Urinary bladder (tissue), 4 donors: ENCODE measurements around the gene ROCK2. TPM values are rescaled to one million over a fixed set of nuclear protein-coding genes. Genes with fewer than 3 reads are reported as not detected.
"Not testable (repeated sequence)": the region's sequence is repeated elsewhere in the genome, so short reads cannot be mapped to it uniquely, and the experiment has no call there.

Experiments used
- DNase-seq: peaks from one replicate; pipeline ENCODE4 v3.0.0-alpha.2; 2015; ENCODE audit errors: extremely low spot score
- H3K27ac ChIP-seq: one replicate; pipeline ENCODE4 v1.5.1; 2013; ENCODE audit warnings: low read depth, mild to moderate bottlenecking, moderate library complexity
- H3K36me3 ChIP-seq: one replicate; pipeline ENCODE4 v1.6.1; 2013; ENCODE audit warnings: mild to moderate bottlenecking, moderate library complexity; ENCODE audit not compliant: insufficient read depth
- H3K4me1 ChIP-seq: one replicate; pipeline ENCODE4 v1.6.1; 2013; ENCODE audit warnings: mild to moderate bottlenecking, moderate library complexity; ENCODE audit not compliant: insufficient read depth
- H3K4me3 ChIP-seq: one replicate; pipeline ENCODE4 v1.5.1; 2013; ENCODE audit warnings: low read depth, low read length
- WGBS: extraction: QIAGEN DNeasy Blood & Tissue Kit; methylation state at CpG from one replicate; pipeline ENCODE4 v1.1.7; 2013; 5-methylcytosine and 5-hydroxymethylcytosine counted together
- polyA plus RNA-seq: library from polyadenylated mRNA; stranded (reverse); fragments of 200-250 nt; gene quantifications from one replicate; pipeline ENCODE4 v1.2.3, GENCODE V29; 2013
- total RNA-seq: library from RNA; depleted of rRNA; stranded (reverse); fragments of >200 nt; gene quantifications from one replicate; pipeline ENCODE4 v1.2.3, GENCODE V29; 2014
- donor health status: healthy with polysubstance abuse.
- donor health status: healthy.

ROCK2 gene
- total and polyA plus RNA-seq, 2 donors = 36.3 to 167 TPM

DNA sequence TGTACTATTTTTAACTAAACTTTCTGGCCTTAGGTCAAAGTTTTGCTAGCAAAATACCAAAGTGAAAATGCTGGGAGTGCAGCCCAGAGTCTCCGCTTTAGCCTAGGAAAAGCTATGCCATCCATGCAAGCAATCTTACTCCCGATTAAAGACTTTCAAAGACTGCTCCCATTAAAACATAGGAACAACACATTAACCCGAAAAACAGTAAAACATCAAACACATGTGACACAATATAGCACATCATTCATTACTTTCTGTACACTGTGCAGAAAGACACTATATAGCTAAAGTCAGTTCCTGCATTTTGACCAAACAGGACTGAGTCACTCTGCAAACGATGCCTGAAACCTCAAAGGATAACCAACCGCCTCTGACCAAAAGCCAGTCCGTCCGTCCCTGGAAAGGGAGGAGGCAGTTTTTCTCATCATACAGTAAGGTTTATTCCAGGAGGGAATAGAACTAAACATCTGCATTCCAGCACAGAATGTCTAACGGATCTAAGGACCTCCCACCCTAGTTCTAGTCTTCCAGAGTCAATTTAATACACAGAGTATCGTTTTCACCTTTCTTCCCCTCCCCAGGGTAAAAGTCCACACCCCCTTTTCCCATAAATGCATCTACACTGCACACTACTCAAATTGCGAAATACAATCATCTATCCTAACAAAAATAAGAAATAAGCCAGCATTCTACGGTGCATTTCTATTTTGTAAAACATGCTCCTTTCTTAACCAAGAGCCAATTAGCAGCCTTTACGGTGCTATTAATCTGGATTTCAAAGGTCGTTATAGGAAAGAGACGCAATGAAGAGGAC lies 1.7 kb downstream of the ROCK2 start:
- no peak for DNase-seq
- Histone ChIP-seq H3K4me3 (peak overlapping the region; percentile 99), H3K4me1 (no peaks in the 10 kb centered on the region), H3K27ac (no peak overlapping the region), H3K36me3 (no peaks in the 10 kb centered on the region)
- 2% methylated on average over 14 of the region's 14 CpGs for WGBS

- no peak overlapping the region for H3K4me3 ChIP-seq
- WGBS = 28% methylated on average over 2 of the region's 2 CpGs
Observed at GRCh38 chr2:11340717-11341116, 3.7 kb downstream of the ROCK2 start.

DNA sequence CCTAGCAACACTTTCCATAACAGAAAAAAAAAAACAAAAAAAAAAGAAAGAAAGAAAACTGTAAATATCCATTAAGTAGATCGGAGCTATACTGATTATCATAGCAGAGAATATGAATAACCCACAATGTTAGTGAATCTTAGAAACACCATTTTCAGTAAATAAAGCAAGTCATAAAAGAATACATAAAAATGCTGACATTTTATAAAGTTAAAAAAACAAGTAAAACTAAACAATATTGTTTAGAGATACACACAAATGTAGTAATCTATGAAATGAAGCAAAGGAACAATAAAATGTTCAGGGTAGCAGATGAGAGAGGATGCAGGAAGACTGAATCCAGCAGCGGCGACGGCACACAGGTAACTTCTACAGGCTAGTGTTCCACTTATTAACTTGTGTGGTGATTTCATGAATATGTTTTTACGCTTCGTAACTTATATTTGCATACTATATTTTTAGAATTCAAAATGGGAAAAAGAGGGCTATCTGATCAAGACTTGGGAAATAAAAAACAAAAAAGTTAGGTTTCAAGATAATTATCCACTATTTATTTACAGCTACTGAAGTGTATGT lies 4.8 kb downstream of the ROCK2 start:
- no peak for DNase-seq
- Histone ChIP-seq H3K4me3 (no peak overlapping the region), H3K27ac (no peak overlapping the region), H3K4me1 (no peaks in the 10 kb centered on the region), H3K36me3 (no peaks in the 10 kb centered on the region)
- 64% methylated on average over 6 of the region's 6 CpGs for WGBS

More at GRCh38 chr2:11340717-11341116, 3.7 kb downstream of the ROCK2 start:
- Histone ChIP-seq H3K36me3 (no peaks in the 10 kb centered on the region), H3K4me1 (no peaks in the 10 kb centered on the region), H3K27ac (no peak overlapping the region)
- no peak for DNase-seq

DNA sequence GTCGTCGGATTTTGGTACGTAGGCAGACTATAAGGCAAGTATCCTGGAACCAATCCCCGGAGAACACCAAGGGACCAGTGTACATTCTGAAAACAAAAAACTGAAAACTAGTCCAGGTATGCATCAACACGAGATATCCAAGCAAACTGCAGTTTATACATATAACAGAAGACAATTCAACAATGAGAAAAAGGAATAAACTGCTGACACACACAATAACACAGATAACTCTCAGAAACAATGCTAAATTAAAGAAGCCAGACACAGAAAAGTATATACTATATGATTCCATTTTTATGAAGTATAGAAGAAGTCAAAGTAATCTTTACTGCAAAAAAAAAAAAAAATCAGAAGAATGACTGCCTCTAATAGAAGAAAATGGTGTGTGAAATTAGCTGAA lies 5.9 kb downstream of the ROCK2 start:
- 72% methylated on average over 5 of the region's 5 CpGs for WGBS
- Histone ChIP-seq H3K4me3 (no peak overlapping the region), H3K4me1 (no peaks in the 10 kb centered on the region), H3K36me3 (no peaks in the 10 kb centered on the region), H3K27ac (no peak overlapping the region)
- DNase-seq = no peak

DNA sequence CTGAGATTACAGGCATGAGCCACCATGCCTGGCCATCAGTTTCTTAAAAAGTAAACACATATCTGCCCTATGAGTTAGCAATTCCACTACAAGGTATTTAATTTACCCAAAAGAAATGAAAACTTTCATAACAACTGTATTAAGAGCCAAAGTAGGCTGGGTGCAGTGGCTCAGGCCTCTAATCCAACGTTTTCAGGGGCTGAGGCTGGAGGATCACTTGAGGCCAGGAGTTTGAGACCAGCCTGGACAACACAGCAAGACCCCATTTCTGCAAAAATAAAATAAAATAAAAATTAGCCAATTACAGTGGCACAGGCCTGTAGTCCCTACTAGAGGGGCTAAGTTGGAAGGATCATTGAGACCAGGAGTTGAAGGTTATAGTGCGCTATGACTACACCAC lies 6.5 kb downstream of the ROCK2 start:
- H3K4me1 ChIP-seq = no peaks in the 10 kb centered on the region
- 89% methylated on average over 2 of the region's 2 CpGs for WGBS
- no peak overlapping the region for H3K4me3 ChIP-seq
- no peak for DNase-seq
- H3K36me3 ChIP-seq = no peaks in the 10 kb centered on the region
- no peak overlapping the region for H3K27ac ChIP-seq

DNA sequence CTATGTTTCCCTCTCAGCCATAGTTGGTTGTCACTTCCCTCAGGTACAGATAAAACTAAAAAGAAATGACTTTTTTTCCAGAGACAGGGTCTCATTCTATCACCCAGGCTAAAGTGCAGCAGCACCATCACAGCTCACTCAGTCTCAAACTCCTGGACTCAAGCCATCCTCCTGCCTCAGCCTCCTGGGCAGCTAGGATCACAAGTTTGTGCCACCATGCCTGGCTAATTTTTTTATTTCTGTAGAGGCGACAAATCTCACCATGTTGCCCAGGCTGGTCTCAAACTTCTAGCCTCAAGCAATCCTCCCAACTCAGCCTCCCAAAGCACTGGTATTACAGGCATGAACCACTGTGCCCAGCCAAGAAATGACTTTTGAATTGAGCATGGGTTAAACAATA lies 8.2 kb downstream of the ROCK2 start:
- no peaks in the 10 kb centered on the region for H3K36me3 ChIP-seq
- H3K4me3 ChIP-seq = no peak overlapping the region
- DNase-seq = no peak
- no peaks in the 10 kb centered on the region for H3K4me1 ChIP-seq
- WGBS = 97% methylated on average over 1 of the region's 1 CpG
- H3K27ac ChIP-seq = no peak overlapping the region

GRCh38 chr2:11333427-11334183 lies 10.8 kb downstream of the ROCK2 start:
- Histone ChIP-seq H3K27ac (no peak overlapping the region), H3K36me3 (no peaks in the 10 kb centered on the region), H3K4me1 (no peaks in the 10 kb centered on the region), H3K4me3 (no peak overlapping the region)
- 87% methylated on average over 2 of the region's 2 CpGs for WGBS
- DNase-seq = no peak

DNA sequence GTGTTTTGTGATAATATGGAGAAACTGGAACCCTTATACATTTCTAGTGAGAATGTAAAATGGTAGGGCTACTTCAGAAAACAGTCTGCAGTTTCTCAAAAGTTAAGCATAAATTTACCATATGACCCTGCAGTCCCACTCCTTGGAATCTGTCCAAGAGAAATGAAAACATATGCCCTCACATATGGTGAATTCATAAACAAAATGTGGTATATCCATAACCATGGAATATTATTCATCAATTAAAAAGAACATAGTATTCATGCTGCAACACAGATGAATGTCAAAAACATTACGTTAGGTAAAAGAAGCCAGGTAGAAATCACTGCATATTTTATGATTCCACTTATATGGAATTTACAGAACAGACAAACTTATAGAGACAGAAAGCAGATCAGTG lies 11.8 kb downstream of the ROCK2 start:
- no peak for DNase-seq
- no peak overlapping the region for H3K27ac ChIP-seq
- no peaks in the 10 kb centered on the region for H3K4me1 ChIP-seq
- no peak overlapping the region for H3K4me3 ChIP-seq
- WGBS = over 99% methylated on average over 1 of the region's 1 CpG
- no peaks in the 10 kb centered on the region for H3K36me3 ChIP-seq

DNA sequence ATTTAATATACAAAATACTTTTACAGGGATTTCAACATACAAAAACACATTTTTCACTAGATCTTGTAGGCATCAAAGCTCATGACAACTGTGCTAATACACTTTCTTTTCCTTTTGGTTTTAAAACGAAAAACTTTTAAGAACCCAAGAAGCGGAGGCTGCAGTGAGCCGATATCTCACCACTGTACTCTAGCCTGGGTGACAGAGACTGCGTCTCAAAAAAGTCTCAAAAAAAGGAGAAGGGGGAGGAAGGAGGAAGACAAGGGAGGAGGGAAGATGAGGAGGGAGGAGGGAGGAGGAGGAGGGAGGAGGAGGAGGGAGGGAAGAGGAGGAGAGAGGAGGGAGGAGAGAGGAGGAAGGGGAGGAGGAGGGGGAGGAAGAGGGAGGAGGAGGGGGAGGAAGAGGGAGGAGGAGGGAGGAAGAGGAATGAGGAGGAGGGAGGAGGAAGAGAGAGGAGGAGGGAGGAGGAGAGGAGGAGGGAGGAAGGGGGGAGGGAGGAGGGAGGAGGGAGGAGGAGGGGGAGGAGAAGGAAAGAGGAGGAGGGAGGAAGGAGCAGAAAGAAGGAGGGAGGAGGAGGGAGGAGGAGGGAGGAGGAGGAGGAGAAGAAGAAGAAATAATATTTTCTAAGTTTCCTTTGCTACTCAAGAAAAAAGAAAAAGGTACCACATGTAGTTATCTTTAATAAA lies 13.8 kb downstream of the ROCK2 start:
- peak overlapping the region; percentile 23 for H3K27ac ChIP-seq

GRCh38 chr2:11329776-11330175 lies 14.7 kb downstream of the ROCK2 start:
- H3K36me3 ChIP-seq = no peaks in the 10 kb centered on the region
- H3K4me1 ChIP-seq = no peaks in the 10 kb centered on the region
- no peak overlapping the region for H3K4me3 ChIP-seq
- whole genome bisulfite sequencing = 16% methylated on average over 1 of the region's 1 CpG
- no peak for DNase-seq
- peak overlapping the region; percentile 10 for H3K27ac ChIP-seq

More for the DNA sequence above, 13.8 kb downstream of the ROCK2 start:
- Histone ChIP-seq H3K36me3 (no peaks in the 10 kb centered on the region), H3K4me3 (no peak overlapping the region), H3K4me1 (no peaks in the 10 kb centered on the region)
- 24% methylated on average over 4 of the region's 4 CpGs for WGBS
- DNase-seq = no peak

GRCh38 chr2:11328522-11328921 lies 15.9 kb downstream of the ROCK2 start:
- H3K4me1 ChIP-seq, DNase-seq, H3K4me3 ChIP-seq, H3K27ac ChIP-seq, H3K36me3 ChIP-seq: not testable (repeated sequence)
- WGBS = 95% methylated on average over 1 of the region's 1 CpG

DNA sequence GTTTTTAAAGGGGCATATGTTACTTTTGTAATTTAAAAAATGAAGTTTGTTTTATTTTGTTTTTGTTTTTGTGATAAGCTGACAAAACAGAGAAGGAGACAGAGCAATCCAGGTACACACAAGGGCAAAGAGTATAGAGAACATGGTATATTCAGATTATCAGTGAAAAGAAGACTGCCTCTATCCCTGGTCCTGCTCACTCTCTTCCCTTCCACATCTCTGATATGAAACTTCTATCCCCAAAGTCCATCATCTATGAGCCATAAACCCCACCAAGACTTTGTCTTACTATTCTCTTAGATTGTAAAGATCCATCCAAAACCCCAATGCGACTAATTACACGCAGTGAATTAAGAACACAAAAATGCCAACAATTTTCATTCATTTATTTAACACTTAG lies 16.6 kb downstream of the ROCK2 start:
- WGBS = 64% methylated on average over 2 of the region's 2 CpGs
- H3K4me3 ChIP-seq = no peak overlapping the region
- no peaks in the 10 kb centered on the region for H3K36me3 ChIP-seq
- H3K27ac ChIP-seq = no peak overlapping the region
- no peaks in the 10 kb centered on the region for H3K4me1 ChIP-seq
- DNase-seq = no peak

GRCh38 chr2:11326677-11327211 lies 17.7 kb downstream of the ROCK2 start:
- Histone ChIP-seq H3K4me3 (no peak overlapping the region), H3K27ac (no peak overlapping the region), H3K4me1 (no peaks in the 10 kb centered on the region), H3K36me3 (no peaks in the 10 kb centered on the region)
- WGBS = 62% methylated on average over 4 of the region's 4 CpGs
- DNase-seq = no peak
